Adipose tissue (tissue), 3 donors: ENCODE data around the gene MRPS35. TPM values are rescaled to one million over a fixed set of nuclear protein-coding genes. Genes with fewer than 3 reads are reported as not detected.

ENCODE experiments used
- H3K27ac ChIP-seq: one replicate; pipeline ENCODE4 v1.5.1; 2013; ENCODE audit warnings: low read depth, low read length
- WGBS, 3 donors: extraction: QIAGEN DNeasy Blood & Tissue Kit; methylation state at CpG; one replicate each; pipeline ENCODE4 v1.1.7; 2013; 5-methylcytosine and 5-hydroxymethylcytosine counted together
- polyA plus RNA-seq, 3 donors: library from polyadenylated mRNA; stranded (reverse); fragments of 200-250 nt; gene quantifications; one replicate each; pipeline ENCODE4 v1.2.3, GENCODE V29; 2013
- donor health status: healthy with polysubstance abuse.
- donor health status: Bipolar disorder and iron deficiency.
- donor health status: healthy.

MRPS35 gene
- polyA plus RNA-seq, 3 donors: 14.1 to 33.6 (median 27.8) TPM

DNA sequence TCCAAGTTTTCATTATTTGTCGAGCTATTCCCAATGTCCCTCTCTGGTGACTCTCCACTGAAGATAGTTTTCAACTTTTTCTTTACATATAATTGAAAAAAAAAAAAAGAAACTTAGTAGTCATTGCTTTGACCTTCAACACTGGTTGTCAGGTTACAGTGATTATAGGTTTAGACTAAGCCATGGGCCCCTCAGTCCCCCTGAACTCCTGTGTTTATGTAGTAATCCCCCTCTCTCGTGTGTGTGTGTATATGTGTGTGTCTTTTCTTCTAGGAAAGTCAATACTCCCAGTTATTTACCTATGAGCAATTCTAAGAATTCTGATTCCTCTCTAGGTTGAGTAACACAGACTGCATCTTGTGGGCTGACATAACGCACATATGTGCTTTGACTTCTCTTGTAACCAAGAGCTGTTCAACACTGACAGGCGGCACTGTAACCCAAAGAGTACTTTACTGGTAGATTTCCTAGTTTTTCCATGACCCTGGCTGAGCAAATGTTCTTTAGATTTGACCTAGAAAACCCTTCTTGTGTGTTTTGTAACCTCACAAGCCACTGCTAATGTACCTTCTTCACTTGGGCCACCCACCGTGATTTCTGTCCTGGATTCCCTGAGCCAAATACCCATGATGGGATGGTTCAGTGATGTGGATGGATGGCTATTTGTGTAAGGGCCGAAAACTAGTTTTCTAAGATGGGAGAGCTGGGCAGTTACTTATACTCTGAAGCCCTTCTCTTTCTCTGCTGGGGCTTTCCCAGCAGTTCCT, 84.4 kb downstream of the MRPS35 start:
- 75 to 89% (median 88%) methylated on average over 6 of the region's 6 CpGs for WGBS, 3 donors
- no peak overlapping the region for H3K27ac ChIP-seq

- WGBS, 3 donors: 85 to 93% (median 90%) methylated on average over 7 of the region's 7 CpGs
- no peak overlapping the region for H3K27ac ChIP-seq
Observed at GRCh38 chr12:27796128-27796527, 85.5 kb downstream of the MRPS35 start.

GRCh38 chr12:27797301-27798025, 86.8 kb downstream of the MRPS35 start:
- WGBS, 3 donors: 95 to 97% (median 96%) methylated on average over 24 of the region's 24 CpGs
- H3K27ac ChIP-seq: no peak overlapping the region

DNA sequence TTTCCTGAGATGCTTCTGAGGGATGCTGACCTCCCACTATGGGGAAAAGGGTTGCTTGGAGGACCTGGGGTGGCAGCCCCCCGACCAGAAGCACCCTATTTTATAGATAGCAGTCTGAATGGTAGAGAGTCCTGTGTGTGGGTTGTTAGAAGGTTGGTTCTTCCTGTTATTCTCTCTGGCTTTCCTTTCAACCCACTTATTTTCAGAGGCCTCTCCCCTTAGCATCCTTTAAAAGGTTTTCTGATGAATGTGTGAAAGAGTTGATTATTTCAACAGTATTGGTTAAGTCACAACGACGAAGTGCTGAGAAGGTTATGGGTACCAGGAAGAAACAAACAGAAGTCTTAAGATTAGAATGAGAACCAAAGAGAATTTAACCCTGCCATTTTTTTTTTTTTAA, 90.2 kb downstream of the MRPS35 start:
- H3K27ac ChIP-seq: no peak overlapping the region
- whole genome bisulfite sequencing, 3 donors: 74 to 83% (median 78%) methylated on average over 3 of the region's 3 CpGs

GRCh38 chr12:27801630-27802029, 91.0 kb downstream of the MRPS35 start:
- no peak overlapping the region for H3K27ac ChIP-seq
- WGBS, 3 donors: 85 to 96% (median 94%) methylated on average over 5 of the region's 5 CpGs

GRCh38 chr12:27802511-27802910, 91.9 kb downstream of the MRPS35 start:
- H3K27ac ChIP-seq: no peak overlapping the region
- WGBS, 3 donors: 63 to 69% (median 67%) methylated on average over 4 of the region's 4 CpGs

GRCh38 chr12:27802936-27803335, 92.3 kb downstream of the MRPS35 start:
- H3K27ac ChIP-seq: no peak overlapping the region
- WGBS, 3 donors: 73 to 95% (median 88%) methylated on average over 2 of the region's 2 CpGs

- H3K27ac ChIP-seq: no peak overlapping the region
- 0 to 31% (median 0%) methylated on average over 1 of the region's 1 CpG for WGBS, 3 donors
Observed at GRCh38 chr12:27805238-27805637, 94.6 kb downstream of the MRPS35 start.

Other genes starting within 250 kb of the MRPS35 start
- 10 to 100 TPM; 12.1 to 35.0 (median 19.6) TPM for gene PPFIBP1, start 186.6 kb upstream of the MRPS35 start, polyA plus RNA-seq
- gene REP15, start 14.4 kb upstream of the MRPS35 start, polyA plus RNA-seq: 1 to 10 TPM in 2 of 3 donors, under 1 TPM in 1; 0.30 to 5.2 (median 3.3) TPM
- gene KLHL42, start 69.4 kb downstream of the MRPS35 start, polyA plus RNA-seq: 1 to 10 TPM; 8.0 to 9.7 (median 8.2) TPM
- gene MANSC4, start 69.4 kb downstream of the MRPS35 start, polyA plus RNA-seq: under 1 TPM in 1 of 3 donors, not detected in 2; 0.08 TPM